ENCODE results near the gene NTF3.

NTF3 gene

DNA sequence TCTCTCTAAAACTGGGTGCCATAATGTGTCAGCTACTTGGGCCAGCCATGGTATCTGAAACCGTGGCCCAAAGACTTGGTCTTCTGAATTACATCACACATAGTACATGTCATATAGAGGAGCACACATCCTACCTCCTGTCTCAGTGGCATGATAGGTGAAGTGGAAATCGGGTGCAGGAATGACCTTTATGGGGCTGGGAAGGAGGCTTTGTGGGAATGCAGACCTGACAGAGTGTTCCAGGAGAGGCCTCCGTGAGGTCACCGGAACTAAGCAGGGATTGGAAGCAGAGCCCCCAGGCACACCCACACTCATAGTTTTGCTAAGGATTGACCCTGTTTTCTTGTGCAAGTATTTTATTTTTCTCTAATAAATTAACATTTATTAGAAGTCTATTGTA lies 82.6 kb downstream of the NTF3 start:
- TF ChIP-seq, protein P1, sequence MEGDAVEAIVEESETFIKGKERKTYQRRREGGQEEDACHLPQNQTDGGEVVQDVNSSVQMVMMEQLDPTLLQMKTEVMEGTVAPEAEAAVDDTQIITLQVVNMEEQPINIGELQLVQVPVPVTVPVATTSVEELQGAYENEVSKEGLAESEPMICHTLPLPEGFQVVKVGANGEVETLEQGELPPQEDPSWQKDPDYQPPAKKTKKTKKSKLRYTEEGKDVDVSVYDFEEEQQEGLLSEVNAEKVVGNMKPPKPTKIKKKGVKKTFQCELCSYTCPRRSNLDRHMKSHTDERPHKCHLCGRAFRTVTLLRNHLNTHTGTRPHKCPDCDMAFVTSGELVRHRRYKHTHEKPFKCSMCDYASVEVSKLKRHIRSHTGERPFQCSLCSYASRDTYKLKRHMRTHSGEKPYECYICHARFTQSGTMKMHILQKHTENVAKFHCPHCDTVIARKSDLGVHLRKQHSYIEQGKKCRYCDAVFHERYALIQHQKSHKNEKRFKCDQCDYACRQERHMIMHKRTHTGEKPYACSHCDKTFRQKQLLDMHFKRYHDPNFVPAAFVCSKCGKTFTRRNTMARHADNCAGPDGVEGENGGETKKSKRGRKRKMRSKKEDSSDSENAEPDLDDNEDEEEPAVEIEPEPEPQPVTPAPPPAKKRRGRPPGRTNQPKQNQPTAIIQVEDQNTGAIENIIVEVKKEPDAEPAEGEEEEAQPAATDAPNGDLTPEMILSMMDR (conservative IDR thresholded peaks at IDR 0.05; ENCODE audit: low read depth, low read length), result no peak
- no peak overlapping the region for H3K4me3 ChIP-seq (ENCODE audit: low read length)

DNA sequence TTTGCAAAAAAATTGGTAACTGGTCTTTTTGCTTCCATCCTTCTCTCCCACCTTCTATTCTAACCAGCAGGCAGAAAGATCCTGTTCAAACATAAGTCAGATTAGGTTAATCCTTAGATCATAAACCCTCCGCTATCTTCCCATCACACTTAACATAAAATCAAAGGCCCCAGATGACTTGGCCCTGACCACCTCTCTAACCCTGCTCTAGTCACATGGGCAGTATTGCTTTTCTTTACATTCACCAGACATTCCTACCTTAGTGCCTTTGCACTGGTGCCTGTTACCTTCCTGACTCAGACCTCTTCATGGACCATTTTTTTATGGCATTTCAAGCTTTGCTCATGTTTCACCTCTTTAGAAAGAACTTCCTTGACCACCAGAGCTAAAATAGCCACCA lies 83.5 kb downstream of the NTF3 start:
- no peak overlapping the region for H3K4me3 ChIP-seq (ENCODE audit: low read length)
- TF ChIP-seq, protein P1 (conservative IDR thresholded peaks at IDR 0.05; ENCODE audit: low read depth, low read length), result no peak
- DNase-seq (ENCODE audit: low read depth), result no peak

More for the DNA sequence above, 82.6 kb downstream of the NTF3 start:
- no peak for DNase-seq (ENCODE audit: low read depth)

DNA sequence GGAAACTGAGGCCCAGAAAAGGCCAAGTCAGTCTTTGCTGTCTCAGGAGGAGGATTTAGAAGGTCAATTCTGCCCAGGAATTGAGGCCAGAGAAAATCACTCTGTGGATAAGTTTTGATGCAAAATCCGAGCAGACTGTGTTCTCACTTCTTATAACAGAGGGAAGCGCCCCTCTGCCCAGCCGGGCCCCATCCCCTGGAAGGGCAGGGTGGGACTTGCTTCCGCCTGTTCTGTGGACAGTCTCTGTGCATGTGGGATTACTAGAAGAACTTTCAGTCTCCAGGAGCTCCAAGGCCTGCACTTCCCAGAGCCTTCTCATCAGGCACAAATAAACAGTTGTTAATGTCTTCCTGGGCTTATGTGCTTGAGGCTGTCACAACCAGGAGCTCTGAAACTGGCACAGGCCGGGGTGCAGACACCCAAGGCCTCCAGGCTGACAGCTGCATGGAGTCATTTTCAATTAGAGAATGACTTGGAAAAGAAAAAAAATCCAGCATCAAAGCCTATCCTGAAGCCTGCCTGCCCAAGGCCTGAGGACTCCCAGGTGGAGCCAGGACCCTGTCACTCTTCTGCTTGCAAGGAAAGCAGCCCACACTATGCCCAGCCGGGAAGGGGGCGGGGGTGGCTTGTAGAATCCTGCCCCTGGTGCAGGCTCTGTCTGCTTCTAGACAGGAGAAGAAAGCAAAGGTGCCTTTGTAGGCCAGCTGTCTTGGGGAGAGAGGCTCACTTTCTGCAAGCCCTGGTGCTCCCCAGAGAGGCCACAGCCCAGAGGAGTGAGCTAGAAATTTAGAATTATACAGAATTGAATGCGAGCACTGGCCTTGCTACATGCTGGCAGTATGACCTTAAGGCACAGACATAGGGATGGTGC lies 84.7 kb downstream of the NTF3 start:
- no peak overlapping the region for H3K4me3 ChIP-seq (ENCODE audit: low read length)
- TF ChIP-seq, protein P1 (conservative IDR thresholded peaks at IDR 0.05; ENCODE audit: low read depth, low read length), result no peak
- DNase-seq (ENCODE audit: low read depth), result no peak

DNA sequence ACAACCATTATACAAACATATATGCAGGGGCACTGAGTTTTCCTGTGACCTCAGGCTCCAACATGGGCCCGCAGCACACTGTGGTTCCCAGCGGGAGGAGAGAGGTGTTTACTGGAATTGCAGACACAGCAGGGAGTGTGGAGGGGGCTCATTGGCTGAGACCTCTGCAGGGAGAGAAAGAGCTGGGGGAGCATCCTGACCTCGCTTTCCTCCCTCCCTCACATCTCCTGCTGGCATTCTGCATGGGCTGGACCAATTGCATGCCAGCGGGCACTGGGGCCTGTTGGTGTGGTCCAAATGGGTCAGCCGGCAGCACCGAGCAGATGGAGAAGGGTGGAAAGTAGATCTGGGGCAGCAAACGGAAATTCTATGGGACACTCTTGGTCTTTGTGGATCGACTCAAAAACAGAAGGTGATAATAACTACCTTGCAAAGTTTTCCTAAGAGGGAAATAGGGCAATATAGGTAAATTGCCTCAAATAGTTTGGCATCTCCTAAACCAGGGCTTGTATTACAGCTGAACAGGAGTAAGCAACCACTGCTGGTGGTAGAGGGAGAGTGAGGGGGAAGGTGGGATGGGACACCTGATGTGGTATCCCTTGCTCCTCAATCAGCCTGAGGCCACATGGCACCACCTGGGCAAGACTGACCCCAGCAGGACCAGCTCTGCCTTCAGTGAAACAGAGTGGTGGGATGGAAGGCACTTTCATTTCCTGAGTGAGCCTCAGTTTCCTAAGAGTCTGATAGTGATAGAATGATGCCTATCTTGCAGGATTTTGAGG lies 86.9 kb downstream of the NTF3 start:
- no peak for DNase-seq (ENCODE audit: low read depth)
- TF ChIP-seq, protein P1 (conservative IDR thresholded peaks at IDR 0.05; ENCODE audit: low read depth, low read length), result no peak

DNA sequence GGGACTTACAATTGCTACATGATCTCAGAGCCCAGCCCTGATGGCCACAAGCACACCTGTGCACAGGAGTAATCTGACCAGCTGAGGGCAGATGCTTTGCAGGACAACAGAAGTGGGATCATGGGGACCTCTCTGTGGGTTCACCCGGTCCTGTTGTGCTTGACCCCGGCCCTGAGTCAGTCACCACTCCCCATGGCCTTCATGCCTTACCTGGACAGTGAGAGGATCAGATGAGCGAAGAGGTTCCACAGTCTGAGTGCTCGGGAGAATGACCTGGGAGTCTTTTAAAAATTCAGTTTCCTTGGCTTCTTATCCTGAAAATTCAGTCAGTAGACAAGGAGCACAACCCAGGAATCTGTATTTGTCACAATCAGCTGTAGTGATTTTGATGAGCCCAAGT lies 88.1 kb downstream of the NTF3 start:
- H3K4me3 ChIP-seq (ENCODE audit: low read length), result no peak overlapping the region
- TF ChIP-seq, protein P1 (conservative IDR thresholded peaks at IDR 0.05; ENCODE audit: low read depth, low read length), result no peak
- DNase-seq (ENCODE audit: low read depth), result no peak

More for the DNA sequence above, 86.9 kb downstream of the NTF3 start:
- H3K4me3 ChIP-seq (ENCODE audit: low read length), result no peak overlapping the region

DNA sequence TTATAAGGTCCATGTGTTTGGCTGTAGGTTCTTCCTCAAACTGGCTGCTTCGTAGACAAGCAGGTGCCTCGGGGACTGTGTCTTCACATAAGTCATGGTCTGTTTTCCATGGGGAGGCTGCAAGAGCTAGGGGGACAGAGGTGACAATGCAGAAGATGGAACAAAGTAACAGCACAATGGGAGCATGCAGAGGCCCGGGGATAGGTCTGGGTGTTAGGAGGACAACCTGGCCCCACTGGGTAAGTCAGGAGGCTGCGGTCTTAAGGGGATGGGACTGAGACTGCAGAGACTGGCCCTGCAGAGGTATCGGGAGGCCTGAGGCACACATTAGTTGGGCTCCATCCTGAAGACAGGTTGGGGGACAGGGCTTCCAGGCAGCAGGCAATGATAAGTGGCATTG lies 88.9 kb downstream of the NTF3 start:
- TF ChIP-seq, protein P1 (conservative IDR thresholded peaks at IDR 0.05; ENCODE audit: low read depth, low read length), result no peak
- no peak overlapping the region for H3K4me3 ChIP-seq (ENCODE audit: low read length)
- DNase-seq (ENCODE audit: low read depth), result no peak
